ENCODE measurements around the gene ABCG1. TPM values are rescaled to one million over a fixed set of nuclear protein-coding genes. Genes with fewer than 3 reads are reported as not detected.
A peak's percentile ranks its signal among the peaks of the same experiment; 100 is the strongest.

Gene ABCG1
- total RNA-seq, 1 donor from 2014 or later: 1.6 TPM

- Mint-ChIP-seq H3K36me3 (ENCODE audit: low read depth) (no peaks in the 10 kb centered on the region), H3K27ac (ENCODE audit: unreplicated experiment) (no peak overlapping the region), H3K9me3 (ENCODE audit: low read depth) (no peaks in the 10 kb centered on the region), H3K27me3 (ENCODE audit: low read depth) (peaks cover 2% of the 10 kb centered on the region), H3K4me1 (ENCODE audit: low read depth) (peaks cover 42% of the 10 kb centered on the region), H3K4me3 (ENCODE audit: unreplicated experiment) (no peak overlapping the region)
- DNase-seq (ENCODE audit: low spot score): peak; percentile 50
- TF ChIP-seq CTCF (IDR thresholded peaks at IDR 0.05): no peak
Observed at GRCh38 chr21:42231756-42232155, 12.8 kb downstream of the ABCG1 start.

- no peaks in the 10 kb centered on the region for H3K36me3 Mint-ChIP-seq (ENCODE audit: low read depth)
- H3K9me3 Mint-ChIP-seq (ENCODE audit: low read depth): no peaks in the 10 kb centered on the region
- peak; percentile 32 for DNase-seq (ENCODE audit: low spot score)
- H3K27me3 Mint-ChIP-seq (ENCODE audit: low read depth): peaks cover 2% of the 10 kb centered on the region
- no peak overlapping the region for H3K4me3 Mint-ChIP-seq (ENCODE audit: unreplicated experiment)
- no peak for TF ChIP-seq CTCF (IDR thresholded peaks at IDR 0.05)
- peaks cover 42% of the 10 kb centered on the region for H3K4me1 Mint-ChIP-seq (ENCODE audit: low read depth)
- no peak overlapping the region for H3K27ac Mint-ChIP-seq (ENCODE audit: unreplicated experiment)
Observed at GRCh38 chr21:42232176-42232825, 13.4 kb downstream of the ABCG1 start.

DNA sequence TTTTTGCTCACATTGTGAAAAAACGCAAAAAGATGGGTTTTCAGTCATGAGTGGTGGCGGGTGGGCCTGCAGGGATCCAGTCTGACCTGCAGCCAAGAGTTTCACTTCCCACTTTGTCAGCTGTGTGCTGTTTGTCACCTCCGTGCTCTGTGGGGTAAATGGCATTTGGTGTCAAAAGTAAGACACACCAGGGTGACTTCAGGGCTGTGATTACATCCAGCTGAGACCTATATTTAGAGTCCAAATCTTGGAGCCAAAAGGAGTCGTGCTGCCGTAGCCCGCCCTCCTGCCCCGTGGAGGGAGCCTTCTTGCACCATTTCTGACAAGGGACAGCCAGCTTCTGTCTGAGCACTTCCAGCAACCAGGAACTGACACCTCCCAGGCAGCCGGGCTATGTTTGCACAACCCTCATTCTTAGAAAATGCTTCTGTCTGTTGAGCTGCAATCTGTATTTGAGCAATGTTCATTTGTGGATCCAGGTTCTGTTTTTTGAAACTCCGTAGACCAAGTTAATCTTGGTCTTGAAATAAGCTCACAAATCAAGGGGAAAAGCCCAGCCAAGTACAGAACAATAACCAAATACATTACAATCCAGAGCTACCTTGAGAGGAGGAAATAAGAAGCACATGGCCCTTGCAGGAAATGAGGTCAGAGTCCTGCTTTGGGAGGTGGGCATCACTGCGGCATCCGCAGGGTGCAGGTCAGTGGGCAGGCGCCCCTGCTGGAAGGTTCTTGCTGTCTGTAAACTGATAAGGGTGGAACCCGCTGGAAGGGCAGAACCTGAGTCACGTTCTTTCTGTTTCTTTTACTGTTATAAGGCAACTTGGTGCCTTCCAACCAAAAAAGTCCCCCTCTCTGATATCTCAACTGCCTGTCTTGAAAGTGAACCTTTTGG, 14.4 kb downstream of the ABCG1 start:
- TF ChIP-seq CTCF (IDR thresholded peaks at IDR 0.05): peak; percentile 49
- Mint-ChIP-seq H3K4me1 (ENCODE audit: low read depth) (peaks cover 32% of the 10 kb centered on the region), H3K36me3 (ENCODE audit: low read depth) (no peaks in the 10 kb centered on the region), H3K9me3 (ENCODE audit: low read depth) (no peaks in the 10 kb centered on the region), H3K27ac (ENCODE audit: unreplicated experiment) (no peak overlapping the region), H3K4me3 (ENCODE audit: unreplicated experiment) (no peak overlapping the region), H3K27me3 (ENCODE audit: low read depth) (peaks cover 5% of the 10 kb centered on the region)
- DNase-seq (ENCODE audit: low spot score): peak; percentile 41

DNA sequence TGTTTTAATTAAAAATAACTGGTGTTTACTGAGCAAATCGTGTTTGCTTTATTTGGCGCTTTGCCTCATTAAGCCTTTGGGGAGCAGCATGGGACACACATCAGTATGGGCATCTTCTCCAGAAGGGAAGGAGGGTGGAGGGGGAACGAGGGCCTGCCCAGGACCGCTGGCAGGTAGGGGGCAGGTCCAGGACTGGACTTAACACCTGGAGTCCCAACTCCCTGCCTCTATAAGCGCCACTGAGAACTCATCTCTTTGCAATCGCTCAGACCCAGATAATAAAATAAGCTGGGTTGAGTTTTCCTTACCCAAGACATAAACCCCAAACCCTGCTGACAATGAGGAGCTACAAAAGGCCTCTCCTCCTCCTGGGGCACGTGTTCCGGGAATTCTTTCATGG, 15.1 kb downstream of the ABCG1 start:
- Mint-ChIP-seq H3K27me3 (ENCODE audit: low read depth) (peaks cover 9% of the 10 kb centered on the region), H3K9me3 (ENCODE audit: low read depth) (no peaks in the 10 kb centered on the region), H3K36me3 (ENCODE audit: low read depth) (no peaks in the 10 kb centered on the region), H3K4me1 (ENCODE audit: low read depth) (peaks cover 27% of the 10 kb centered on the region), H3K27ac (ENCODE audit: unreplicated experiment) (no peak overlapping the region), H3K4me3 (ENCODE audit: unreplicated experiment) (no peak overlapping the region)
- DNase-seq (ENCODE audit: low spot score): no peak
- no peak for TF ChIP-seq CTCF (IDR thresholded peaks at IDR 0.05)

DNA sequence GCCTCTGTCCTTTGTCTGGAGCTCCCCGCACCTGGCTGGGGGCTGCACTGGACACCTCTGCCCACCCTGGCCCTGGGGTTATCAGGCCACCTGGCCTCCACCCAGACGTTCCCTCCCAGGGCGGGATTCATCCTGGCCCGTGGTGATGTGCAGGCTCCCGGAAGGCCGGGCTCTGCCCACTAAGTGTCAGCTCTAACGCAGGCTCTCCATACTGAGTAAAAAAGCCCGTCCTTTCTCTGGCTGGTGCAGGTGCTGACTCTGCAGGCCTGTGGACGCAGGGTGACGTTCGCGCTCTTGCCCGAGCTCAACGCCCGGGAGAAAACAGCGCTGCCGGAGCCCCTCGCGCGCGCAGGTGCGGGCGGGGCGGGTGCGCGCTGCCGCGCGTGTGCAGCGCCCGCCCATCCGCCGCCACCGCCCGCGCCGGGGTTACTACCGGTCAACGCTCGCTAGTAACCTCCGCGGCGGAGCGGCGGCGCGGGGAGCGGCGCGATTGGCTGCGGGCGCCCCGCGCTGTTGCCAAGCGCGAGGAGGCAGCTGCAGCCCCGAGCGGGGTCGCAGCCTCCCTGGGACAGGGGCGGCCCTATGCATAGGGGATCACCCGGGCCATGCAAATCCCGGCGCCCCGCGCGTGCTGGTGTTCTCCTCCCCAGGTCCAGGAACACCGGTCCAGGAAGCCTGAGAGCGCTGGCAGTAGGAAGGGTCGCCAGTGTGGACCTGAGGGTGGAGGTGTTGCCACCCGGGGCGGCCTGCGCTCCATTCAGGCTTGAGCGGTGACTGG, 15.7 kb downstream of the ABCG1 start:
- TF ChIP-seq CTCF (IDR thresholded peaks at IDR 0.05): no peak
- H3K9me3 Mint-ChIP-seq (ENCODE audit: low read depth): no peaks in the 10 kb centered on the region
- H3K4me3 Mint-ChIP-seq (ENCODE audit: unreplicated experiment): peak overlapping the region; percentile 52
- no peak overlapping the region for H3K27ac Mint-ChIP-seq (ENCODE audit: unreplicated experiment)
- peaks cover 27% of the 10 kb centered on the region for H3K4me1 Mint-ChIP-seq (ENCODE audit: low read depth)
- H3K36me3 Mint-ChIP-seq (ENCODE audit: low read depth): no peaks in the 10 kb centered on the region
- H3K27me3 Mint-ChIP-seq (ENCODE audit: low read depth): peaks cover 9% of the 10 kb centered on the region
- no peak for DNase-seq (ENCODE audit: low spot score)

Data from chondrocyte (in vitro differentiated cells).